ENCODE results near the gene ELOVL7. TPM values are rescaled to one million over a fixed set of nuclear protein-coding genes. Genes with fewer than 3 reads are reported as not detected.
"Not testable (repeated sequence)": the region's sequence is repeated elsewhere in the genome, so short reads cannot be mapped to it uniquely, and the experiment has no call there.

ELOVL7 gene
- polyA plus RNA-seq, 1 experiment = 0.11 TPM

GRCh38 chr5:60738461-60738860 is 105.6 kb downstream of the ELOVL7 start:
- ChIA-PET CTCF (no interaction called here), POLR2A (no interaction called here)
- Histone ChIP-seq H3K4me3 (ENCODE audit: low read depth, low read length) (no peak overlapping the region), H3K27me3 (ENCODE audit: control insufficient read depth, insufficient read depth, low read length) (no peaks in the 10 kb centered on the region), H3K9me3 (ENCODE audit: control insufficient read depth, insufficient read depth, low read length) (no peaks in the 10 kb centered on the region), H3K27ac (ENCODE audit: low read depth, low read length) (no peak overlapping the region)
- no peak for TF ChIP-seq CTCF (IDR thresholded peaks at IDR 0.05; ENCODE audit: low read depth, low read length)
- no peak for DNase-seq (ENCODE audit: low read depth, low spot score)

- POLR2A ChIA-PET; H3K27ac ChIP-seq (ENCODE audit: low read depth, low read length); DNase-seq (ENCODE audit: low read depth, low spot score); H3K9me3 ChIP-seq (ENCODE audit: control insufficient read depth, insufficient read depth, low read length); H3K27me3 ChIP-seq (ENCODE audit: control insufficient read depth, insufficient read depth, low read length); H3K4me3 ChIP-seq (ENCODE audit: low read depth, low read length); CTCF ChIA-PET: not testable (repeated sequence)
Observed at GRCh38 chr5:60730858-60731257, 113.2 kb downstream of the ELOVL7 start.

DNA sequence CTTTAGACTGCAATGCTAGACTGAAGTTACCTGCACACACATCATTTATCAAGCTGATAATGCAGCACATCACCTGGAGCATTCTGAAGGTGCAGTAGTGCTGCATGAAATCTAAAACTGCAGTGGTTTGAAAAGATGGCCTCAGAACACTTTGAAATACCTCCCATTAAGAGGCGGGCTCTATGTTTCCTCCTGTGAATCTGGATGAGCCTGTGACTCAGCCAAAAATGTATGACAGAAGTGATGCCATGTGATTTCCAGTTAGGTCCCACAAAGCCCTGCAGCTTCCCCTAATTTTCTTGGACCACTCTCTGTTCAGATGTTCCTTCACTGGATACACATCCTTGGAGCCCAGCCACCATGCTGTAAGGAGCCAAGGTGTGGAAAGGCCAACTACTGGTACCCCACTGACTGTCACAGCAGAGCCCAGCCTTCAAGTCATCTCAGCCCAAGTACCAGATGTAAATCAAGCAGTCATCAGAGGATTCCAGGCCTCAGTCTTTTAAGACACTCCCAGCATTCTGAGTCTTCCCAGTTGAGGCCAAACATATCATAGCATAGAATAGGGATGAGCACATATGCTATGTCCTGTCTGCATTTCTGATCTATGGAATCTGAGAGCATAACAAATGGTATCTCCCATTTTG is 116.9 kb downstream of the ELOVL7 start:
- CTCF ChIA-PET = interaction anchor here (0.8 to 1.7 kb wide), 3 partner anchors 28 to 1032 kb away, joined by 3 to 5 read pairs (median 4); partner anchors contain the start of gene DEPDC1B

DNA sequence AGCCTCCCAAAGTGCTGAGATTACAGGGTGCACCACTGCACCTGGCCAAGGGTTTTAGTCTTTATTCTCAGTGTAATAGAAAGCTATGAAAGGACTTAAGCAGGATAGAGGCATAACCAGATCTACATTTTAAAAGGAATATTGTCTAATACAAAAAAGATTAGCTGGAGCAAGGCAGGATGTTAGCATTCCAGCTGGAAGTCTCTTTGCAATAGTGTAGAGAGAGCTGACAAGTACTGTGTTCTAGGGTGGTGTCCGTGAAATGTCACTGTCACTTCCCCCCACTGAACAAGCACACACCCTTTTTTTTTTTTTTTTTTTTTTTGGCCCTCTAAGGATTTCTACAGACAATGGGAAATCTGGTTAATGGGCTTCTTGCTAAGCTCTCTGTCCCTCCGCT is 119.9 kb downstream of the ELOVL7 start:
- no peak for DNase-seq (ENCODE audit: low read depth, low spot score)
- ChIA-PET CTCF (no interaction called here), POLR2A (no interaction called here)
- Histone ChIP-seq H3K4me3 (ENCODE audit: low read depth, low read length) (no peak overlapping the region), H3K9me3 (ENCODE audit: control insufficient read depth, insufficient read depth, low read length) (no peaks in the 10 kb centered on the region), H3K27me3 (ENCODE audit: control insufficient read depth, insufficient read depth, low read length) (no peaks in the 10 kb centered on the region), H3K27ac (ENCODE audit: low read depth, low read length) (no peak overlapping the region)
- TF ChIP-seq CTCF (IDR thresholded peaks at IDR 0.05; ENCODE audit: low read depth, low read length) = no peak

More for the DNA sequence above, 116.9 kb downstream of the ELOVL7 start:
- Histone ChIP-seq H3K27ac (ENCODE audit: low read depth, low read length) (no peak overlapping the region), H3K9me3 (ENCODE audit: control insufficient read depth, insufficient read depth, low read length) (no peaks in the 10 kb centered on the region), H3K27me3 (ENCODE audit: control insufficient read depth, insufficient read depth, low read length) (no peaks in the 10 kb centered on the region), H3K4me3 (ENCODE audit: low read depth, low read length) (no peak overlapping the region)
- TF ChIP-seq CTCF (IDR thresholded peaks at IDR 0.05; ENCODE audit: low read depth, low read length) = no peak
- no peak for DNase-seq (ENCODE audit: low read depth, low spot score)
- POLR2A ChIA-PET = no interaction called here

GRCh38 chr5:60722416-60722815 is 121.7 kb downstream of the ELOVL7 start:
- no peaks in the 10 kb centered on the region for H3K9me3 ChIP-seq (ENCODE audit: control insufficient read depth, insufficient read depth, low read length)
- ChIA-PET POLR2A (no interaction called here), CTCF (no interaction called here)
- TF ChIP-seq CTCF (IDR thresholded peaks at IDR 0.05; ENCODE audit: low read depth, low read length) = no peak
- no peak overlapping the region for H3K4me3 ChIP-seq (ENCODE audit: low read depth, low read length)
- DNase-seq (ENCODE audit: low read depth, low spot score) = no peak
- H3K27me3 ChIP-seq (ENCODE audit: control insufficient read depth, insufficient read depth, low read length) = no peaks in the 10 kb centered on the region
- no peak overlapping the region for H3K27ac ChIP-seq (ENCODE audit: low read depth, low read length)

Measured in AG04450 (cell line).